NCI-H1048 (cell line): ENCODE data around the gene CCL11.
"Not testable (repeated sequence)": the region's sequence is repeated elsewhere in the genome, so short reads cannot be mapped to it uniquely, and the experiment has no call there.

Experiments
- DNase-seq: peaks from one replicate; lab custom pipeline; 2025; lab: John Stamatoyannopoulos, UW

Gene CCL11

DNA sequence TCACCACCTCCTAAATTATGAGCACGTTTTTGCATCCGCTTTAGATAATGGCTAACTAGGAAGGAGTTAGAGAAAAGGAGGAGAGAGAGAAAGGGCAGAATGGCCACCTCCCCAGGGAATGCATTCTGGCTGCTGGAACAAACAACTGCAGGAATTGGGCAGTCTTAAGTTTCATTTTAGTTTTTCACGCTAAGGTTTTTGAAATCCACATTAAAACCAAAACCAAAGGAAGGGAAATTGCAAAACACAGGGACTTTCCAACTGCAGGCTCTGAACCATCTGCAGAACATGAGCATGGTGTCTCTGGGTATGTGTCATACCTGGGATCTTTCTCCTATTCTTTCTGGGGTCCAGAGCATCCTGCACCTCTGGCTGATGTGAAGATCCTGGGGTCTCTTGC lies 21.6 kb downstream of the CCL11 start:
- no peak for DNase-seq

DNA sequence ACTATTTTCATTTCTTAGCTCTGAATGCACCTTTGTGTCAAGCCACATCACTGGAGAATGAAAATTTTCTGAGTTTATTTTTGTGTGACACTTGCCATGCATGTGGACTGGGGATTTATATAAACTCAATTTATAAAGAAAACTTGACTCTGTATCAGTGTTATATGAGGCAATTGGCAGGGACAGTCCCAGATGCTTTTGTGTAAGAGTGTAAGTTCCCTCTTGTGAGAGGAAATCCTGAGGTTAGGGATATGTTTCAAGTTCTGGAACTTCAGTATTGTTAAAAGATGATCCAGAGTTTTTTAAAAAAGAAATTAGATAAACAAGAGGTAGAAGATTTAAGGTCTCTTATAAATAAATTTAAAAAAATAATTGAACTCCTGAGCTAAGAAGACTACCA lies 22.8 kb downstream of the CCL11 start:
- DNase-seq, result no peak

DNA sequence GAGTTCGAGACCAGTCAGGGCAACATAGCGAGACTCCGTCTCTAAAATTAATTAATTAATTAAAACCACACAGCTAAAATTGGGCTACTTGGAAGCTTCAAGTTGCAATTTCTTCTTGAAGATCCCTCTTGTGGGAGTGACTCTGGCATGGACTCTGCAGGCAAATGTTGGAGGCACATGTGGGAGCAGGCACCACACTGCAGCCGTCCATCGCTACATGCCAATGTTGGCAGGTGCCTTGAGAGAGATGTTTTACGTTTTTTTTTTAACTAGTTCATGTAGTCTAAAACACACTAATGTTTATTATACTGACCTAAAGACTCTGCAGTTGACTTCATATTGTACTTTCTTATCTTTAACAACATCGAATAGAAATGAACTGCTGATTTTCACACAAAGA lies 25.7 kb downstream of the CCL11 start:
- DNase-seq, result no peak

DNA sequence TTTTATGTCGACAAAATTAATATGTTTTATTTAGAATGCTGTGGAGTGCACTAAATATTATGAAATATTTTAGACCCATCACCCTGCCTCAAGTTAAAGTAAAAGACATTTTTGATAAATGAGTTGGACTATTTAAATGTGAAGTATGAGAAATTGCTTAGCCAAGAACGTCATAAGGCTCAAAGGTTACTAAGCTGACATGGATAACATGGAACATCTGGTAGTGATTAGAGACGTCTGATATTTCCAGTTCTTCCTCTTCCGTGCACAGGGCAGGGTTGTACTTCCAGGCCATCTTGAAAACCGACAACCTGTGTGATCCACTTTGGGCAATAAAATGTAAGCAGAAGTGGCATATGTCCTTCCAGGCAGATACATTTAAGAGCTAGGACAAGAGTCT lies 26.5 kb downstream of the CCL11 start:
- no peak for DNase-seq

DNA sequence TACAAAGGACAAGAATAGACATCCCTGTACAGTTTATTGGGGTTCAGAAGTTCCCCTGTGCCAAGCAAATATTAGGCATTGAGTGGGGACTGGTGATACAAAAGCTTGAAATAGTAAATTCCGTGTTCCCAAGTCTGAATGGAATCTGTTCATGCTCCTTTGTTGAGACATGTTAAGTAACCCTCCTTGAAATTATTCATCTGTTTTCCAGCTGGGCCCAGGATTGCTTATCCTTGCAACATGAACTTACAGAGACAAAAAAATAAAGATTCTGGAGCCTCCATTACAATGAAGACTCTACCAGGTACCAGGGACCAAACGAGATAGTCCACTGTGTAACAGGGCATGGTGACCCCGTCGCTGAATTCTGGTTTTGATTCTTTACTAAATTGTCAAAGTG lies 27.6 kb downstream of the CCL11 start:
- DNase-seq, result no peak

DNA sequence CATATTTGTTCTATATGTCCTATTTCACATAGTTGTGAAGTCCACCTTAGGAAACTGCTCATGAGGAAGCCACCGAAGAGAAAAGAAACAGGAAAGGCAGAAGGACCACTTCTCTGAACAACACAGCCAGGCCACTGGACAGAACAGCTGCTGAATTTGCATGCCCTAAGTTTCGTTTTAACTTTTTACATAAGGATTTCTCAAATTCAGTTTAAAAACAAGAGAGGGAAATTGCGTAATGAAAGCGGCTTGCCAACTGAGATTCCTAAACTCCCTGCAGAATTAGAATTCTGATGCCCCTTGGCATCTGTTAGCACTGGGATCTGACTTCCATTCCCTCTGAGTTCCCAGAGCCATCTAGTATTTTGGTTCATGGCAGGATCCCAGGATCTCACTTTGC lies 28.7 kb downstream of the CCL11 start:
- DNase-seq, result no peak

DNA sequence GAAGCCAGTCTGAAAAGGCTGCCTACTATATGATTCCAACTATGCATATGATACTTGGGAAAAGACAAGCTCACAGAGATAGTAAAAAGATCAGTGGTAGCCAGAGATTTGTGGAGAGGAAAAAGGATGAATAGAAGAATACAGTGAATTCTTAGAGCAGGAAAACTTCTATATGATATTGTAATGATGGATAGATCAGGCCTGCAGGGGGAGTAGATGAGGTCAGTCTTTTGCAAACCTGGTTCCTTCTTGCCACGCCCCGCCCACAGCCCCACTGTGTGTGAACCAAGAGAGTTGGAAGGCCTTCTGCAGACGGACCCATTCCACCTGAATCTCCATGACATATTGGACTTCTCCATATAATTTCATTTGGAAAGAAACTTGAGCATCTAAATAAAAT lies 32.9 kb downstream of the CCL11 start:
- no peak for DNase-seq

DNA sequence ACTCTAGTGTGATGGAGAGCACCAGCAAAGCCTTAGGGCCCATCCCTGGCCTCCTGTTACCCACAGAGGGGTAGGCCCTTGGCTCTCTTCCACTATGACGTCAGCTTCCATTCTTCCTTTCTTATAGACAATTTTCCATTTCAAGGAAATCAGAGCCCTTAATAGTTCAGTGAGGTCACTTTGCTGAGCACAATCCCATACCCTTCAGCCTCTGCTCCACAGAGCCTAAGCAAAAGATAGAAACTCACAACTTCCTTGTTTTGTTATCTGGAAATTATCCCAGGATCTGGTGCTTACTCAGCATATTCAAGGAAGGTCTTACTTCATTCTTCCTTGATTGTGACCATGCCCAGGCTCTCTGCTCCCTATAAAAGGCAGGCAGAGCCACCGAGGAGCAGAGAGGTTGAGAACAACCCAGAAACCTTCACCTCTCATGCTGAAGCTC lies 33.5 kb downstream of the CCL11 start, which contains the start of gene CCL8:
Gene CCL8 (plus strand): TSS at position 397 of the 445 bp plus-strand sequence. CDS start 67 bp downstream, outside the sequence.
- no peak for DNase-seq

DNA sequence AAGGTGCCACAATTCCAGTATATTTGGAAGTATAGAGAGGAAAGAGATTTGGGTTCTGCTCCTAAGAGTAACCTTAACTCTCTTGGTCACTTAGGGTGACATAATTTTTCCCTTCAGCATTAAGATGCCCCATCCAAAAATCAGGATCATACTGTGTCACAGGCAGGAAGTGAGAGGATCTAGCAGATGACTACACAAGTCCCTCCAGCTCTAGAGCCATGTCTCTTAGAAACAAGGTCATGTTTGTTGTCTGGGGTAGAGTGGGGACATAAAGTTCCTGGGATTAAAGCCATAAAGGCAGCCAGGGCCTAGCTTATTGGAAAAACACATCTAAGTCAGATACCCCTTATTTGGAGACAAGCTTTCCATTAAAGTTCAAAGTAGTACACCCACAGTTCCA lies 36.4 kb downstream of the CCL11 start:
- no peak for DNase-seq

DNA sequence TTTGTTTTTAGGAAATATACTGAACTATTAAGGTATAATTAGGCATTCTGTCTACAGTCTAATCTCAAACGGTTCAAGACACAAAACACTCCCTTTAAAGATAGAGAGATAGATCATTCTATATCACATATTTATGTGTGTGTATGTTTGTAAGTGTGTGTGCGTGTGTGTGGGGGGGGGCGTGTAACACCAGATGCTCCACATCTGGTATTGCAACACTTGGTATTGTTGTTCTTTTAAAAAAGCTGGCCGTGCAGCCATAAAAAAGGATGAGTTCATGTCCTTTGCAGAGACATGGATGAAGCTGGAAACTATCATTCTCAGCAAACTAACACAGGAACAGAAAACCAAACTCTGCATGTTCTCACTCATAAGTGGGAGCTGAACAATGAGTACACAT lies 42.0 kb downstream of the CCL11 start:
- not testable (repeated sequence) for DNase-seq

DNA sequence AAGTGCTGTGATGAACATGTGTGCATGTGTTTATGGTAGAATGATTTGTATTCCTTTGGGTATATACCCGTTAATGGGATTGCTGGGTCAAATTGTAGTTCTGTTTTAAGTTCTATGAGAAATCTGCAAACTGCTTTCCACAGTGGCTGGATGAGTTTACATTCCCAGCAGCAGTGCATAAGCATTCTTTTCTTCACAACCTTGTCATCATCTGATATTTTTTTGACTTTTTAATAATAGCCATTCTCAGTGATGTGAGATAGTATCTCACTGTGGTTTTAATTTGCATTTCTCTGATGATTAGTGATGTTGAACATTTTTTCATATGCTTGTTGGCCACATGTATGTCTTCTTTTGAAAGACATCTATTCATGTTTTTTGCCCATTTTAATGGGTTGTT lies 52.2 kb downstream of the CCL11 start:
- DNase-seq, result no peak
